IMR-90 (cell line): Measurements from ENCODE around the gene PHF20. TPM values are rescaled to one million over a fixed set of nuclear protein-coding genes. Genes with fewer than 3 reads are reported as not detected.

Experiments
- ATAC-seq: fragments of 200-7000 bp; cut with Tn5 transposase; 2 replicates; pipeline ENCODE4 v1.9.1; 2020; ENCODE audit warnings: low read depth, mild to moderate bottlenecking, moderate library complexity
- BruUV-seq: library from RNA; stranded (reverse); fragments of 400-500 nt; replicated peaks from 2 replicates; lab custom pipeline; 2021; lab: Mats Ljungman, UMichigan
- CTCF ChIA-PET: fragments of 300-600 bp; formaldehyde crosslinking; extraction: SDS; loops from one replicate; lab custom pipeline; 2021; ENCODE audit warnings: antibody characterized with exemption; lab: Yijun Ruan, JAX
- POLR2A ChIA-PET: fragments of 300-600 bp; sonication (Branson Sonifier 250); formaldehyde crosslinking; loops from one replicate; lab custom pipeline; 2022; ENCODE audit warnings: antibody characterized with exemption; ENCODE audit not compliant: unreplicated experiment; lab: Charles Lee
- DNase-seq: peaks from one replicate; pipeline ENCODE4 v3.0.0; 2013
- H2AFZ ChIP-seq: replicated peaks from 2 replicates; pipeline ENCODE3; 2013; ENCODE audit warnings: low read length, mild to moderate bottlenecking; ENCODE audit not compliant: poor library complexity
- H2AK5ac ChIP-seq: 2 replicates; pipeline ENCODE4 v1.6.1; 2013; ENCODE audit warnings: low read depth, low read length, inconsistent platforms
- H2AK9ac ChIP-seq: replicated peaks from 2 replicates; pipeline ENCODE3; 2013; ENCODE audit warnings: mild to moderate bottlenecking, low read depth, low read length, moderate library complexity; ENCODE audit not compliant: poor library complexity
- H2BK120ac ChIP-seq: 2 replicates; pipeline ENCODE4 v1.6.1; 2013; ENCODE audit warnings: low read depth, low read length, inconsistent platforms
- H2BK15ac ChIP-seq: 3 replicates; pipeline ENCODE4 v1.6.1; 2013; ENCODE audit warnings: low read depth, low read length, inconsistent platforms
- H2BK20ac ChIP-seq: 2 replicates; pipeline ENCODE4 v1.6.1; 2013; ENCODE audit warnings: low read depth, mild to moderate bottlenecking, inconsistent platforms, low read length, moderate library complexity
- H2BK5ac ChIP-seq: 2 replicates; pipeline ENCODE4 v1.6.1; 2013; ENCODE audit warnings: mild to moderate bottlenecking, low read depth, low read length, inconsistent platforms; ENCODE audit not compliant: poor library complexity, severe bottlenecking
- H3K14ac ChIP-seq: replicated peaks from 2 replicates; pipeline ENCODE4 v1.6.1; 2013; ENCODE audit warnings: low read depth, low read length, inconsistent platforms
- H3K18ac ChIP-seq: 2 replicates; pipeline ENCODE4 v1.6.1; 2013; ENCODE audit warnings: low read depth, low read length, control low read depth
- H3K23ac ChIP-seq: 2 replicates; pipeline ENCODE4 v1.6.1; 2013; ENCODE audit warnings: low read depth, low read length, inconsistent platforms
- H3K27ac ChIP-seq: 2 replicates; pipeline ENCODE4 v1.5.1; 2013; ENCODE audit warnings: mild to moderate bottlenecking, control low read depth, low read length; ENCODE audit not compliant: insufficient read depth
- H3K27me3 ChIP-seq: 2 replicates; pipeline ENCODE4 v1.6.1; 2013; ENCODE audit warnings: low read length; ENCODE audit not compliant: control insufficient read depth, insufficient read depth
- H3K36me3 ChIP-seq: 2 replicates; pipeline ENCODE4 v1.6.1; 2013; ENCODE audit warnings: low read length, mixed read lengths; ENCODE audit not compliant: control insufficient read depth, insufficient read depth
- H3K4ac ChIP-seq: 2 replicates; pipeline ENCODE4 v1.6.1; 2013; ENCODE audit warnings: low read depth, low read length, inconsistent platforms
- H3K4me1 ChIP-seq: 2 replicates; pipeline ENCODE4 v1.6.1; 2013; ENCODE audit warnings: low read length, mixed read lengths; ENCODE audit not compliant: control insufficient read depth, insufficient read depth
- H3K4me2 ChIP-seq: 2 replicates; pipeline ENCODE4 v1.6.1; 2013; ENCODE audit warnings: low read depth, mild to moderate bottlenecking, control low read depth, low read length, moderate library complexity
- H3K4me3 ChIP-seq: 2 replicates; pipeline ENCODE4 v1.5.1; 2013; ENCODE audit warnings: low read depth, mild to moderate bottlenecking, control low read depth, low read length, moderate library complexity; ENCODE audit not compliant: insufficient read depth
- H3K56ac ChIP-seq: 2 replicates; pipeline ENCODE4 v1.6.1; 2013; ENCODE audit warnings: low read length, inconsistent platforms; ENCODE audit not compliant: insufficient read depth; ENCODE audit errors: extremely low read depth
- H3K79me1 ChIP-seq, 2 experiments: 2 replicates each; pipeline ENCODE4 v1.6.1; 2013; ENCODE audit warnings: low read length in 2 of 2, inconsistent platforms in 1 of 2, low read depth in 1 of 2
- H3K9ac ChIP-seq: 2 replicates; pipeline ENCODE4 v1.6.1; 2013; ENCODE audit warnings: low read depth, low read length, control low read depth
- H3K9me1 ChIP-seq: 2 replicates; pipeline ENCODE4 v1.6.1; 2013; ENCODE audit warnings: low read length, inconsistent platforms; ENCODE audit not compliant: insufficient read depth
- H3K9me3 ChIP-seq: 2 replicates; pipeline ENCODE4 v1.6.1; 2013; ENCODE audit warnings: low read length; ENCODE audit not compliant: control insufficient read depth, insufficient read depth
- H4K20me1 ChIP-seq: 2 replicates; pipeline ENCODE4 v1.6.1; 2013; ENCODE audit warnings: low read length, inconsistent platforms; ENCODE audit not compliant: insufficient read depth
- H4K5ac ChIP-seq: 2 replicates; pipeline ENCODE4 v1.6.1; 2013; ENCODE audit warnings: mild to moderate bottlenecking, low read depth, low read length, control low read depth
- H4K8ac ChIP-seq, 2 experiments: 2 replicates each; pipeline ENCODE4 v1.6.1; 2013; ENCODE audit warnings: low read depth in 2 of 2, low read length in 2 of 2, control low read depth in 1 of 2, inconsistent platforms in 1 of 2
- H4K91ac ChIP-seq: 2 replicates; pipeline ENCODE4 v1.6.1; 2013; ENCODE audit warnings: low read depth, low read length, inconsistent platforms; ENCODE audit not compliant: insufficient read depth
- BHLHE40 ChIP-seq: fragments of 150-350 bp; IDR thresholded peaks from 2 replicates; pipeline ENCODE4 v1.6.1; 2016; ENCODE audit warnings: mild to moderate bottlenecking, low read depth, low read length
- CHD1 ChIP-seq: IDR thresholded peaks from 2 replicates; pipeline ENCODE4 v1.6.1; 2012; ENCODE audit warnings: low read depth, low read length, improper control_type of control experiment
- RCOR1 ChIP-seq: IDR thresholded peaks from 2 replicates; pipeline ENCODE4 v1.6.1; 2012; ENCODE audit warnings: mild to moderate bottlenecking, low read length, improper control_type of control experiment; ENCODE audit not compliant: insufficient replicate concordance
- WGBS, 2 experiments: methylation state at CpG; one replicate each; pipeline versions ENCODE4 v1.1.5 to v1.1.7; 2013; ENCODE audit warnings: missing lambda C conversion rate in 2 of 2; ENCODE audit not compliant: insufficient read length in 1 of 2; ENCODE audit errors: extremely low coverage in 2 of 2; 5-methylcytosine and 5-hydroxymethylcytosine counted together
- dilution Hi-C: fragments of 300-500 bp; cut with HindIII; formaldehyde crosslinking; loops from one replicate; pipeline ENCODE4 v1.14.3; 2018; ENCODE audit warnings: low sequenced_read_pairs; ENCODE audit not compliant: unreplicated experiment
- in situ Hi-C: fragments of 300-500 bp; cut with MboI; formaldehyde crosslinking; loops from 3 replicates; pipeline ENCODE4 v1.14.3; 2019; ENCODE audit warnings: low sequenced_read_pairs, inconsistent platforms, mixed read lengths
- intact Hi-C: fragments of 100-400 bp; cut with micrococcal nuclease; formaldehyde crosslinking; loops from 2 replicates; pipeline ENCODE4 v1.10.0; 2022
- polyA plus RNA-seq, 3 experiments: library from polyadenylated mRNA; depleted of rRNA; stranded (reverse); fragments of >200 nt; gene quantifications; 2 replicates each; pipeline ENCODE4 v1.2.3, GENCODE V29; 2012; ENCODE audit warnings: low replicate concordance in 1 of 3
- total RNA-seq: library from RNA; depleted of rRNA; stranded (reverse); fragments of >200 nt; gene quantifications from 2 replicates; pipeline ENCODE4 v1.2.3, GENCODE V29; 2012
- TF ChIP-seq, protein P1 (sequence below): conservative IDR thresholded peaks from 2 replicates; pipeline ENCODE4 v1.5.1; 2012; ENCODE audit warnings: mild to moderate bottlenecking, low read depth, low read length, improper control_type of control experiment

PHF20 gene
- total and polyA plus RNA-seq, 2 of the 4 experiments (the other 2 are of a cell fraction), result 22.0 to 22.5 TPM

DNA sequence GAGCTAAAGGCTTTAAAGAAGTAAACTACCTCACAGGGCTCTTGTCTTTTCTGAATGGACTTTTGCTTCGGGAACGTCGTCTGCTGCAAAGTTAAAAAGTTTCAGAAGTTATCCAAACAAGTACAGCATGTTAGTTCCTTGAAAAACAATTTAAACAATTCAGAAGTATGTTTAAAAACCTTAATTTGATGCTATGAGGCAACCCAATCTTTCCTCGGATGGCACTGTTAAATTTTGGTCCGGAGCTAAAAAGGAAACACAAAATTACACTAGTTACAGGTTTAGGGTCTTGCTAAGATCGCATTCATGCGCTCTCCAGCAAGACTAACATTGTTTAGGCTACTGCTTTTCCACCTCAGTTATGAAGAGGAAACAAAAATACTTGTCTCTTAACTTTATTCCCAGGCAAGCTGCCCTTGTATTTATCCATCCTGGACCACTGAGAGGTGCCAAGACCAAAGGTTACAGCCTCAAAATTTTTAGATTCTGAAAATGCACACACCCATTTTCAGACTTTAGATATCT lies 42.5 kb upstream of the PHF20 start:
- no peak overlapping the region for H3K18ac ChIP-seq
- no peaks in the 10 kb centered on the region for H3K4me1 ChIP-seq
- no peak overlapping the region for H4K5ac ChIP-seq
- H2AK9ac ChIP-seq, result no peak overlapping the region
- peaks cover 72% of the 10 kb centered on the region for H3K36me3 ChIP-seq
- no peak overlapping the region for H2AFZ ChIP-seq
- H4K8ac ChIP-seq, result no peak overlapping the region
- no peak overlapping the region for H2AK5ac ChIP-seq
- H3K4ac ChIP-seq, result no peak overlapping the region
- H3K27ac ChIP-seq, result no peak overlapping the region
- ATAC-seq (no peak), DNase-seq (no peak)
- WGBS, 2 experiments, result no CpG with 5 or more reads among the region's 7 CpGs
- H3K9me1 ChIP-seq, result no peaks in the 10 kb centered on the region; the same call in 1 of the 2 replicates
- no peak overlapping the region for H2BK120ac ChIP-seq
- no peak overlapping the region for H3K4me3 ChIP-seq
- no peaks in the 10 kb centered on the region for H3K9me3 ChIP-seq
- H2BK15ac ChIP-seq, result no peak overlapping the region
- POLR2A ChIA-PET, result no interaction called here
- no peak overlapping the region for H3K4me2 ChIP-seq
- peaks cover 3 to 36% of the 10 kb centered on the region in 2 experiments; a peak in 3 of 4 replicates for H3K79me1 ChIP-seq
- no peak overlapping the region for H4K91ac ChIP-seq
- no peak overlapping the region for H3K56ac ChIP-seq
- intact Hi-C loops, result no loop called here
- BruUV-seq, result no TSS peak
- dilution Hi-C loops, result no loop called here
- no peak overlapping the region for H2BK5ac ChIP-seq
- H3K27me3 ChIP-seq, result no peaks in the 10 kb centered on the region
- CTCF ChIA-PET, result no interaction called here
- TF ChIP-seq RCOR1, result no peak
- TF ChIP-seq, protein P1, sequence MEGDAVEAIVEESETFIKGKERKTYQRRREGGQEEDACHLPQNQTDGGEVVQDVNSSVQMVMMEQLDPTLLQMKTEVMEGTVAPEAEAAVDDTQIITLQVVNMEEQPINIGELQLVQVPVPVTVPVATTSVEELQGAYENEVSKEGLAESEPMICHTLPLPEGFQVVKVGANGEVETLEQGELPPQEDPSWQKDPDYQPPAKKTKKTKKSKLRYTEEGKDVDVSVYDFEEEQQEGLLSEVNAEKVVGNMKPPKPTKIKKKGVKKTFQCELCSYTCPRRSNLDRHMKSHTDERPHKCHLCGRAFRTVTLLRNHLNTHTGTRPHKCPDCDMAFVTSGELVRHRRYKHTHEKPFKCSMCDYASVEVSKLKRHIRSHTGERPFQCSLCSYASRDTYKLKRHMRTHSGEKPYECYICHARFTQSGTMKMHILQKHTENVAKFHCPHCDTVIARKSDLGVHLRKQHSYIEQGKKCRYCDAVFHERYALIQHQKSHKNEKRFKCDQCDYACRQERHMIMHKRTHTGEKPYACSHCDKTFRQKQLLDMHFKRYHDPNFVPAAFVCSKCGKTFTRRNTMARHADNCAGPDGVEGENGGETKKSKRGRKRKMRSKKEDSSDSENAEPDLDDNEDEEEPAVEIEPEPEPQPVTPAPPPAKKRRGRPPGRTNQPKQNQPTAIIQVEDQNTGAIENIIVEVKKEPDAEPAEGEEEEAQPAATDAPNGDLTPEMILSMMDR, result no peak
- TF ChIP-seq BHLHE40, result no peak
- TF ChIP-seq CHD1, result no peak
- in situ Hi-C loops, result no loop called here
- no peak overlapping the region for H2BK20ac ChIP-seq
- no peak overlapping the region for H3K14ac ChIP-seq
- H4K20me1 ChIP-seq, result peaks cover 95% of the 10 kb centered on the region
- H3K23ac ChIP-seq, result no peak overlapping the region
- H3K9ac ChIP-seq, result no peak overlapping the region
